PC-3 (cell line): ENCODE data around the gene ZNF408.

Experiments used
- CTCF ChIP-seq: fragments of 300-600 bp; sonication (generic); conservative IDR thresholded peaks from 2 replicates; pipeline ENCODE4 v1.5.1; 2017; ENCODE audit warnings: antibody characterized with exemption, low read depth, mild to moderate bottlenecking, low read length
- EZH2 ChIP-seq: fragments of 300-600 bp; sonication (generic); IDR thresholded peaks from one replicate; pipeline ENCODE4 v1.6.1; 2017; ENCODE audit warnings: antibody characterized with exemption, mild to moderate bottlenecking, low read length; ENCODE audit not compliant: unreplicated experiment
- EZH2phosphoT487 ChIP-seq: fragments of 300-600 bp; sonication (generic); IDR thresholded peaks from 2 replicates; pipeline ENCODE4 v1.6.1; 2018; ENCODE audit warnings: mild to moderate bottlenecking, antibody characterized with exemption, low read length, borderline replicate concordance

DNA sequence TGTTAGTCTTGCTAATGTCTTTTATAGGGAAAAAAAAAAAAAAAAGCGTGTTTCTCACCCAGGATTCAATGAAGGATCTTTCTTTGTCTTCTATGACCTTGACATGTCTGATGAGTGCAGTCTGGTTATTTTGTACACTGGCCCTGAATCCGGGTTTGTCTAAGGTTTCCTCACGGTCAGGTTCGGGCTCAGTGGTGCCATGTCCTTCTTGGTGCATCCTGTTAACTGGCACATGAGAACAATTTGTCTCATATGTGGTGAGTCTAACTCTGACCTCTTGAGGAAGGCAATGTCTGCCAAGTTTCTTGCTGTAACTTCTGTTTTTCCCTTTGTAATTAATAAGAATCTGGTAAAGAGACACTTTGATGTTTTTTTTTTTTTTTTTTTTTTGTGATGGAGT, 30.7 kb downstream of the ZNF408 start:
- TF ChIP-seq CTCF (no peak), EZH2 (no peak), EZH2phosphoT487 (no peak)
